GM21723 (cell line): ENCODE measurements around the gene PKD1.

ENCODE experiments used
- ATAC-seq: cut with Tn5 transposase; IDR thresholded peaks from one replicate; pipeline ENCODE4 v1.9.1; 2021; ENCODE audit warnings: mild to moderate bottlenecking, moderate library complexity; ENCODE audit not compliant: unreplicated experiment

Gene PKD1

DNA sequence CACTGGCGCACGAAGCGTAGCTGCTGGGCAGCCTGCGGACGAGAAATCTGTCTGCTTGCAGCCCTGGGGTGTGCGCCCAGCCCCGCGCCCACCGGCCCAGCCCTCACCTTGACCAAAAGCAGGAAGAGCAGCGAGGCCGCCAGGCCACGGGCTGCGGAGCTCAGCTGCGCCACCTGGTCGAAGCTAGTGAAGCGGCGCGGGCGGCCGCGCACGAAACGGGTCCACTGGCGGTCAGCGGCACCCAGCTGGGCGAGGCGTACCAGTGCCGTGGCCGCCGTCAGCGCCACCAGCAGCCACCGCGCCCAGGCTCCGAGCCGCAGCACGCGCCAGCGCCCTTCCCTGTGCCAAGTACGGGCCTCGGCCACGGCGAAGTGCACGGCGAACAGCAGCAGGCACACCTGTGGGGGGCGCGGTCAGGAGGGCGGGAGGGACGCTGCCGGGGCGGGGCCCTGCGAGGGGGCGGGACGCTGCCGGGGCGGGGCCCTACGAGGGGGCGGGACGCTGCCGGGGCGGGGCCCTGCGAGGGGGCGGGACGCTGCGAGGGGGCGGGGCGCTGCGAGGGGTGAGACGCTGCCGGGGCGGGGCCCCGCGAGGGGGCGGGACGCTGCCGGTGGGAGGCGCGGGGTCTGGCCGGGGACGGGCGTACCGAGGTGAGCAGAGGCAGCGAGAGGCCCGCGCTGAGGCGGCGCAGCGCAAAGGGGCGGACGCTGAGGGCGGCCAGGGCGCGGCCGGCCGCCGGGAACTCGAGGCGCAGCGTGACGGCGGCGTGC is 44.7 kb downstream of the PKD1 start:
- ATAC-seq, result no peak

DNA sequence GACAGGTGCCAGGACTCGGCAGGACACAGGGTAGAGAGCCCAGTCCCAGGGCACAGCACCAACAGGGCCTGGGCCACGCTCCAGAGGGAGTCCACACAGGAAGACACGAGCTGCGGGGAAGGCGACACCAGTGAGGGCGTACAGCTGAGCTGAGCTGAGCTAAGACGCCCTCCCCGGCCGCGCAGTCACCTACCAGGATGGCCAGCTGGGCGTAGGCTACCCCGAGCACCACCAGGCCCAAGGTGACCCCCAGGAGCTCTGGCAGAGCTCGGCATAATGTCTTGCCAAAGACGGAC is 45.3 kb downstream of the PKD1 start:
- no peak for ATAC-seq

DNA sequence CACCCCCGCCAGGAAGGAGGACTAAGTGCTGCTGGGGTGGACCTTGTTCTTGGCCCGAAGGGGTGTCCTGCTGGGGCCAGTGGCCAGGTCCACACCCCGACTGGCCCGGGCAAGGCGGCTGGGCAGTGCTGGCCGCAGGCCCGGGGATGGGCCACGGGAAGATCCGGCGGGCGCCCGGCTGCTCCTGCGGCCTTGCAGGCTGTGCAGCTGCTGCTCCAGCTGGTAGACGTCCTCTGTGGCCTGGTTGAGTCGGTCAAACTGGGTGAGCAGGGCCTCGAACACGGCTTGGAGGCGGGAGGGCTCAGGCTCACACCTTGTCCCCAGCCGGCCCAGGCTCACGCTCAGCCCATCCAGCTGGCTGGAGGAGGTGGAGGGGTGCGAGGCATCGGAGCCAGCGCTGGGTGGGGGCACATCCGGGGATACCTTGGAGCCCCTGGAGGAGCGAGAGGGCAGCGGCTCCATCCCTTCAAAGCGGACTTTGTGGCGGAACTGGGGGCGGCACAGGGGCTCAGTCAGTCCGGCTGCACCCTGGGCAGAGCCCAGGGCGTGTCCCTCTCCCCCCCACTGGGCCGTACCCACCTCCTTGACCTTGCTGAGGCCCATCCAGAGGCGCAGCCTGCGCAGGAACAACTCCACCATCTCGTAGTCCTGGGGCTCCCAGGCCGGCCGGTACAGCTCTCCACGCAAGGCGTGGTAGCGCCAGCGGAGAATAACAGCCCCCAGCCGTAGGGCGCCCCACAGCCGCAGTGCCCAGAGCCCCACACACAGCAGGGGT is 45.8 kb downstream of the PKD1 start:
- no peak for ATAC-seq

DNA sequence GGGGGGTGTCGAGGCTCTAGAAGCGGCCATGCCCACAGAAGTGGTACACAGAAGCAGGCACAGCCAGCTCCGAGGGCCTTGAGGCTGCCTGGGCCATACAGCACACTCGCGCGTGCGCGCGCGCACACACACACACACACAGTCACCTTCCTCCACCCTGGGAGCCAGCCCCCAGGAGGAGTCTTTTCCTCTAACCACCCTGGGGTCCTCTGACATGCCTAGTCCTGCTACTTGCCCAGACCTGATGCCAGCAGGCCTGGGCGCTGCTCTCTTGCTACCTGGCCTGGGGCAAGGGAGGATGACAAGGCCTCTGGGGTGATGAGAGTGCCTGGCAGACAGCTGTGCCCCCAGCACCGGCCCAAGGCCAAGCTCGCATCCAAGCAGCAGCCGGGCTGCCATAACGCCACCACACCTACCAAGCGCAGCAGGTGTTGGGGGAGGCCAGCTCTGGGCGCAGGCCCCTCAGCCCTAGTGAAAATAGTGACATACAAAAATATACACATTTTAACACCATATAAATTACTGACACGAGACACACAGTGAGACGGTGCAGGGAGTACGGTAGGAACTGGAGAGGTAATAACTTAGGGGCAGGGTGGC is 46.8 kb downstream of the PKD1 start:
- no peak for ATAC-seq

DNA sequence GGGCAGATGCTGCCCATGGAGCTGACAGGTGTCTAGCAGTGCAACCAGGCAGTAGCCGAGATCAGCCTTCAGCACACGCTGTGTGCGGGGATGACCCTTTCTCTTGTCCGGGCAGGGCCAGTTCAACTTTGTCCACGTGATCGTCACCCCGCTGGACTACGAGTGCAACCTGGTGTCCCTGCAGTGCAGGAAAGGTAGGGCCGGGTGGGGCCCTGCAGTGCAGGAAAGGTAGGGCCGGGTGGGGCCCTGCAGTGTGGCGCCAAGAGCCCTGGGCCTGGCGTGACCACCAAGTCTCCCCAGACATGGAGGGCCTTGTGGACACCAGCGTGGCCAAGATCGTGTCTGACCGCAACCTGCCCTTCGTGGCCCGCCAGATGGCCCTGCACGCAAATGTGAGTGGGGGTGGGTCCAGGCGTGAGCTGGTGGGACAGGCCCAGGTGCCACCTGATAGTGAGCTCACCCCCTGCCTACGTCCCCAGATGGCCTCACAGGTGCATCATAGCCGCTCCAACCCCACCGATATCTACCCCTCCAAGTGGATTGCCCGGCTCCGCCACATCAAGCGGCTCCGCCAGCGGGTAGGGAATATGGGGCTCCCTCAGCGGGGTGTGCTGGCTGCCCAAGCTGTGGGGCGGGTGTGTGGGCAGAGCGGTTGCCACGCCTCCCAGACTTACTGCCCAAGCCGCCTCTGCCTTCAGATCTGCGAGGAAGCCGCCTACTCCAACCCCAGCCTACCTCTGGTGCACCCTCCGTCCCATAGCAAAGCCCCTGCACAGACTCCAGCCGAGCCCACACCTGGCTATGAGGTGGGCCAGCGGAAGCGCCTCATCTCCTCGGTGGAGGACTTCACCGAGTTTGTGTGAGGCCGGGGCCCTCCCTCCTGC is 47.7 kb downstream of the PKD1 start:
- ATAC-seq, result no peak

DNA sequence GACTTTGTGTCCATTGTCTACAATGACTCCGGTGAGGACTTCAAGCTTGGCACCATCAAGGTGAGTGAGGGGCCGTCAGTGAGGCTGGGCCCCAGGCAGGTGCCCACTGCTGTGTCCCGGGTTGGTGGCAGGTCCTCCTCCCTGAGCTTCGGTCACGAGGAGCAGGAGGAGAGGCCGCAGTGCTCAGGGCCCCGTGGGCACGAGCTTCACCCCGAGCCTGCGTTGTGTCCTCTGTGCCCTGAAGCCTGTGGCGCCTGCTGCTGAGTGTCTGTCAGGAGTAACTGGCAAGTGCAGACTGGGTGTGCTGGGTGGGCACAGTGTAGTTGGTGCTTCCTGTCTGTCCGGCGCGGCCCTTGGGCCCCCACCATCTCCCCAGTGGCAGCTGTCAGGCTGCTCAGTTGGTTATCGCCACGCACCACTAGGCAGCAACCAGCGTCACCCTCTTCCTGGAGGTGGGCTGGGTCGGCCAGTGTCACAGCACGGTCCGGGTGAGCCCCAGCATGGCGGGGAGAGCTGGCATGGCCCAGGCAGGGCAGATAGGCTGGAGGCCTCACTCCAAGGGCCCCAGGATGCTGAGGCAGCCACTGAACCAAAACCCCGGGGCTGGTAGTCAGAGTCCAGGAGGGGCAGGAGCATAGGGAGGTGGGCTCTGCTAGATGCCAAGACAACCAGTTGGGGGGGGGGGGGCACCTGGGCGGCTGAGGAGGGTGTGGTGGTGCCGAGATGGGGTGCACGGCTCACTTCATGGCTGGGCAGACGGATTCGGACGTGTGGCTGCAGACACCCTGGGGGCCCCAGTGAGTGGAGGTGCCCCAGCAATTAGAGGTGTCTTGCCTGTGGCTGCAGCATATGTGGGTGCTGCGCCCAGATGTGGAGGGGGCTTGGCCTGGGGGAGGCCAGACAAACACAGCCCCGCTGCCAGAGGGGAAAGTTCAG is 48.6 kb downstream of the PKD1 start:
- ATAC-seq, result no peak

DNA sequence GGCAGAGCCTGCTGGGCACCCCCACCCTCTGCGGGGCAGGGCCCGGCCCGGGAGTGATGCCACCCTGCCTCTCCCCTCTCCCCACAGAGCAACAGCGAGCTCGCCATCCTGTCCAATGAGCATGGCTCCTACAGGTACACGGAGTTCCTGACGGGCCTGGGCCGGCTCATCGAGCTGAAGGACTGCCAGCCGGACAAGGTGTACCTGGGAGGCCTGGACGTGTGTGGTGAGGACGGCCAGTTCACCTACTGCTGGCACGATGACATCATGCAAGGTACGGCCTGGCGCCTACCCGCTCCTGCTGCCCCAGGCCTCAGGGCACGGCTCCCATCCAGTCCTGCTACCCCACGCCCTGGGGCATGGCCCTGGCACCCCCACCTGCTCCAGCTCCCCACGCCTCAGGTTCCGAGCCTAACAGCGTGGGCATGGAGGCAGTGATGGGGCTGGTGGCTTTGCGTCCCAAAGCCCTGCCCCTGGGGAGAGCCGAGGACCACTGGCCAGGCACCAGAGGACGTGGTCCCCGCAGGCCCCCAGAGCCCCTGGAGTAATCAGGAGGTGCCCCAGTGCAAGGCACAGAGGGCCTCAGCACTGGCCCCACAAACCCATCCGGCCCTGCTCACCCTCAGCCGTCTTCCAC is 49.5 kb downstream of the PKD1 start:
- ATAC-seq, result no peak

DNA sequence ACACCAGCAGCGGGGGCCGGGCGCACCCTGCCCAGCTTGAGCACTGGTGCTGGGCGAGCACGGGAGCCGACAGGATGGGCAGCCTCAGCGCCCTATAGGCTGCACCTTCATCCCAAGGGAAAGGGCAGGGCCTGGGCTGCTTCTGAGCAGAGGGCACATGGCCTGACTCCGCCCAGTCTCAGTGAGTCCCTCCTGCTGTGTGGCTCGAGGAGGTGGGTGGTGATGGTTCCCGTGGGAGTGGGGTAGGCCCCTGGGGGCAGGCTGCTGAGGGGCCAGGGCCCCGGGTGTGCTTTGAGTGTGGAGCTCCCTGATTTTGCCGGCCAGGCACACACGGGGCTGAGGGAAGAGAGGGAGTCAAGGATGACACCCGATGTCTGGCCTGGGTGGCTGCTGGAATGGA is 50.0 kb downstream of the PKD1 start:
- ATAC-seq, result no peak

DNA sequence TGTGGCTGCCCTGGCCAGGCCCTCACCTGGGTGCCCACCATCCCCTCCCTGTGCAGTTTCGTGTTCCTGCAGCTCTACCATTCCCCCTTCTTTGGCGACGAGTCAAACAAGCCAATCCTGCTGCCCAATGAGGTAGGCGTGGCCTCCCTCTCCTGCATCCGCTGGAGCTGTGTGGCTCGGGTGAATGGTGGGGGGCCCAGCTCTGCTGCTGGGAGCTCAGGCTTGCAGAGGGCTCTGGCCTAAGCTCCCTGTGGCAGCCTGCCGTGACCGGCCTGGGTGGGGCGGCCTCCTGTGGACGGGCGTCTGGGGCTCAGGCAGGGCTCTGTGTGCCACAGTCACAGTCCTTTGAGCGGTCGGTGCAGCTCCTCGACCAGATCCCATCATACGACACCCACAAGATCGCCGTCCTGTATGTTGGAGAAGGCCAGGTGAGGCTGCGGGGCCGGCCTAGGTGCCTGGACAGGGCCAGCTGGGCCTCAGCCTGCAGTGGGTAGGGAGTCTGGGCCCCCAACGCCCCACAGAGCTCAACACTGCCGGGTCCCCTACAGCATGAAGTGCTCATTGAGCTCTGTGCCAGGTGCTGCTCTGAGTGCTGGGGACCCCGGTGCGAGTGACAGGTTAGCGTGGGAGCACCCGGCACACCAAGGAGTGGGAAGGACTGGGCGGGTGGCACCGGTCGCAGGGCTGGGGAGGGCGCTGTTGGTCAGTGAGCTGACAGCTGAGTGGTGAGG is 50.6 kb downstream of the PKD1 start:
- ATAC-seq, result no peak

DNA sequence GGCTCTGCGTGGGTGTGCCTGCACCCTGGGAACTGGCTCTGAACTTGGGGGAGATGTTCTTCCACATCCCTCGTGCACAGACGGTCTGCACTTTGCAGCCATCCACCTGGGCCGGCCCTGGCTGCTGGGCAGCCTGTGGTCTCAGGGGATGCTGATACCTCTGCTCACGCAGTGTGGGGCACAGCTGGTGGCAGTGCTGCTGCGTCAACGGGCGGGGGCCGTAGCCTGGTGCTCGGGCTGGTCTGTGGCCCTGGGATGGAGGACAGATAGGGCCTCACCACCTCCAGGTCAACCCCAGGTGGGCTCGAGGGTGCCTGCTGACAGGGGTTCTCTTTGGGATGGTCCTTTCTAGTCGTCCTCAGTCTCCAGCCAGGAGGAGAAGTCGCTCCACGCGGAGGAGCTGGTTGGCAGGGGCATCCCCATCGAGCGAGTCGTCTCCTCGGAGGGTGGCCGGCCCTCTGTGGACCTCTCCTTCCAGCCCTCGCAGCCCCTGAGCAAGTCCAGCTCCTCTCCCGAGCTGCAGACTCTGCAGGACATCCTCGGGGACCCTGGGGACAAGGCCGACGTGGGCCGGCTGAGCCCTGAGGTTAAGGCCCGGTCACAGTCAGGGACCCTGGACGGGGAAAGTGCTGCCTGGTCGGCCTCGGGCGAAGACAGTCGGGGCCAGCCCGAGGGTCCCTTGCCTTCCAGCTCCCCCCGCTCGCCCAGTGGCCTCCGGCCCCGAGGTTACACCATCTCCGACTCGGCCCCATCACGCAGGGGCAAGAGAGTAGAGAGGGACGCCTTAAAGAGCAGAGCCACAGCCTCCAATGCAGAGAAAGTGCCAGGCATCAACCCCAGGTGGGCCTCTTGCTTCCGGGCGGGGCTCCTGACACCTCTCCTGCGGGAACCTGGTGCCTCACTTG is 51.6 kb downstream of the PKD1 start:
- no peak for ATAC-seq

DNA sequence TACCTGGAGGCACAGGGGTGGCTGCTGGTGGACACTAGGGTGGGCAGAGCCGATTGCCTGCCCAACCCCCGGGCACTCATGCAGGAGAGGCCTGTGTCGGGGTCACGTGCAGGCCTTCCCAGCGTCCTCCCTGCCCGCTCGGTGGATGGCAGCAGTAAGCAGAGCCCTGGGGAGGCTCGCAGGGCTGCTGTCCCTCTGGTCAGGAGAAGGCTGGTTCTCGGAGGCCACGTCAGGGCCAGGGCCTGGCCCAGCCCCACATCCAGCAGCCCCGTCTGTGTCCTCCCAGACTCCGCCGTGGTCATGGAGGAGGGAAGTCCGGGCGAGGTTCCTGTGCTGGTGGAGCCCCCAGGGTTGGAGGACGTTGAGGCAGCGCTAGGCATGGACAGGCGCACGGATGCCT is 52.3 kb downstream of the PKD1 start:
- ATAC-seq, result no peak

DNA sequence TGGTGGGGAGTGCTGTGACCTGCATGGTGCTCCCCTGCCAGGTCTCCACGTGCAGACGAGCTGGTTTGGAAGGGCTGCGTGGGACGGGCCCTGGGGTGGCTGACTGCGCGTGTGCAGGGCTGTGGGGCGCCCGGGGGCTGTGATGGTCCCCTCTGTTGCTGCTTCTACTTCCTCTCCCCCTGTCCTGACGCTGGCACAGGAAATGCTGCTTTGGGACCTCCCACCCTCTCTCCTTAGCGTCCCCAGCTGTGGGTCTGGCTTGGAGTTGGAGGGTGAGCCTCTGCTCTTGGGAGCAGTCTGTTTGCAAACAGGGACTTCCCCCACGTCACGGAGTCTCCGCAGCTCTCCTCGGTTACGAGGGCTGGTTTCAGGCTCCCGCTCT is 52.7 kb downstream of the PKD1 start:
- ATAC-seq, result no peak

DNA sequence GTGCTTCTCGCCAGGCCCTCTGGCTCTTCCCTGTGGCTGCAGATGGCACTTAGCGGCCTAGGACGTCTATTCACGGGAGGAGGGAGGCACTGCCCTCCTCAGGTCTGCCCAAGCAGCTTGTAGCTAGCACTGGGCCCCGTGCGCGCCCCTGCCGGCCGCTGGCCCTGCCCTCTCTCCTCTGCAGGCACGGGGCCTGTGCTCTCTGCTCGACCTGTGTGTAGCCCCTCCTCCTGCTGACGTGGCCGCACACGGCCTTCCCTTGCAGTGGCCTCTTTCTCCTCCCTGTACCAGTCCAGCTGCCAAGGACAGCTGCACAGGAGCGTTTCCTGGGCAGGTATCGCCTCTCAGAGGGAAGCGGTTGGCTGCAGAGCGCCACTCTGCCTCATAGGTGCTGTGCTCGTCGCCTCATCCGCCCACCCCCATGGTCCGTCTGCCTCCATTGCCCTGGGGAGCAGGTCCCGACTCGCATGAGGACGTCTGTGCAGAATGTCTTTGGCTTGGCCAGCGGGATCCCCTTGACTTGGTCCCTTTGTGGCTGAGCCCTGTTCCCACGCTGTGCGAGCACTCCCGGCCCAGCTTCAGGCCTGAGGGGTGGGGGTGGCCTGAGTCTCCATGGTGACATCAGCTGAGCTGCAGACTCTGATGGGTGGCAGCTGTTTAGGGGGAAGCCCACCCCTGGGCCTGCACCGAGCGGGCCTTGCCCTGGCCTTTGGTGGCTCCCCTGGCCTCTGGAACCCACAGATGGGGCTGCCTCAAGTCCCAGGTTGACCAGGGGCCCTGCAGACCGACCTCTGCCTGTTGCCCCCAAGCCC is 53.3 kb downstream of the PKD1 start:
- ATAC-seq, result no peak

DNA sequence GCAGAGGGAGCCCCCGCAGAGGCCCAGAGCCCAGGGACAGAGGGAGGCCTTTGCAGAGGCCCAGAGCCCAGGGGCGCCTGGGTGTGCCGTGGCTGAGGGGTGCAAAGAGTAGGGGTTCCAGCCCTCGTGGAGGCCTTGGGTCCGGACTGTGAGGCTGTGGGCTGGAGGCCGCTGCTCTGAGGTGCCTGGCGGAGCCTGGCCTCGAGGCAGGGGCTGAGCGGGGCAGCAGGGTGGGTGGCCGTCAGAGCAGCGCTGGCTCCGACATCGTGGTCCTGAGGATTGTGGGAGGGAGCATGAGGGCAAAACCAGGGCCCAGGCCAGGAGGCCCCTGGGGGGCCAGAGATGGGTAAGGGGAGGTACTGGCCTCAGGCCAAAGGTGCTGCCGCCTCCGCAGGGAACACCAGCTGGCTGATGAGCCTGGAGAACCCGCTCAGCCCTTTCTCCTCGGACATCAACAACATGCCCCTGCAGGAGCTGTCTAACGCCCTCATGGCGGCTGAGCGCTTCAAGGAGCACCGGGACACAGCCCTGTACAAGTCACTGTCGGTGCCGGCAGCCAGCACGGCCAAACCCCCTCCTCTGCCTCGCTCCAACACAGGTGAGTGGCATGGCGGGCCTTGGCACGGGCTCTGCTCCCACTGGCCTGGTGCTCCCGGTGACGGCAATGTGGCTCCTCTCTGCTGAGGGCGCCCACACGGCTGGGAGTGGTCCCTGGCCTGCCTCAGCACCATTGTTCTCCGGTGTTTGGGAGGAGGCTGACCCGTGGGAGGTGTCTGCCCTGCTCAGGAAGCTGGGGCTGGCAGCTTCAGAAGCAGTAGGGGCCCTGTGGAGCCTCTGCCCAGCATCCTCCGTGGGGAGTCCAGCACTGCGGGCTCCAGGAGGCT is 54.3 kb downstream of the PKD1 start:
- ATAC-seq, result no peak

DNA sequence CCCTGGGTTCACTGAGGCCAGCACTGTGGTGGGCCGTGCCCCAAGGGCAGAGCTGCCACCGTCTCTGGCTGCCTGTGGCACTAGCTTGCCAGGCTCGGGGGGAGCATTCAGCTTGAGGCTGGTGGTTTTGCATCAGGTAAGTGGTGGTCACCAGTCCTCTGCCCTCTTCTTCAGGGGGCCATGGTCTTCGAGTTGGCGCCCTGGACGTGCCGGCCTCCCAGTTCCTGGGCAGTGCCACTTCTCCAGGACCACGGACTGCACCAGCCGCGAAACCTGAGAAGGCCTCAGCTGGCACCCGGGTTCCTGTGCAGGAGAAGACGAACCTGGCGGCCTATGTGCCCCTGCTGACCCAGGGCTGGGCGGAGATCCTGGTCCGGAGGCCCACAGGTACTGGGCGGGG is 55.7 kb downstream of the PKD1 start:
- ATAC-seq, result no peak

DNA sequence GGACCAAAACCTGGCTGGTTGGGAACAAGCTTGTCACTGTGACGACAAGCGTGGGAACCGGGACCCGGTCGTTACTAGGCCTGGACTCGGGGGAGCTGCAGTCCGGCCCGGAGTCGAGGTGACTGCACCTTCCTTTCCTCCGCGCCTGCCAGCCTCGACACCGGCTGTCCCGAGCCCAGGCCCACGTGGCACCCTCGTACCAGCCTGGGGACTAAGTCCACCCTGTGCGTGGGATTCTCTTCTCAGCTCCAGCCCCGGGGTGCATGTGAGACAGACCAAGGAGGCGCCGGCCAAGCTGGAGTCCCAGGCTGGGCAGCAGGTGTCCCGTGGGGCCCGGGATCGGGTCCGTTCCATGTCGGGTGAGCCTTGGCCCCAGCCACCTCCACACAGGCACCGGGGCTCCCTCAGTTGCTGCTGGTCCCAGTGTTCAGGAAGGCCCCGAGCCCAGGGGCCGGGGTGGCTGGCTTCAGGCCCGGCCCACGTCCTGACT is 56.3 kb downstream of the PKD1 start:
- ATAC-seq, result no peak
